ENCODE results near the gene FAM200C. TPM values are rescaled to one million over a fixed set of nuclear protein-coding genes. Genes with fewer than 3 reads are reported as not detected.

The FAM200C gene
- total and polyA plus RNA-seq, 2 donors (not counting 1 experiment from before 2014, with no cell fraction given), result 0.28 to 1.3 TPM

DNA sequence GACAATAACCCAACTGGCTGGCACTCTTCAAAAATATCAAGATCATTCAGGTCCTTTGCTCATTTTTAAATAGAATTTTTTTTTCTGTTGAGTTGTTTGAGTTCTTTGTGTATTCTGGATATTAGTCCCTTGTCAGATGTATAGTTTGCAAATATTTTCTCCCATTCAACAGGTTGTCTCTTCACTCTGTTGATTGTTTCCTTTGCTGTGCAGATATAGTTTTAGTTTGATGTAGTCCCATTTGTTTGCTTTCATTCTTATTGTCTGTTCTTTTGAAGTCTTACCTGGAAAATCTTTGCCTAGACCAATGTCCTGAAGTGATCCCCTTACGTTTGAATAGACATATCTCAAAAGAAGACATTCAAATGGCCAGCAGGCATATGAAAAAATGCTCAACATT lies 44.6 kb upstream of the FAM200C start:
- Histone ChIP-seq H4K20me1 (ENCODE audit: control insufficient read depth, insufficient read depth, low read length, poor library complexity, severe bottlenecking) (no peaks in the 10 kb centered on the region), H2AFZ (ENCODE audit: insufficient read depth, low read depth, low read length, poor library complexity, severe bottlenecking) (no peak overlapping the region), H3K4me1 (ENCODE audit: control insufficient read depth in 2 of 2, insufficient read depth in 2 of 2, low read length in 2 of 2) (no peaks in the 10 kb centered on the region), H3K9me3 (ENCODE audit: control extremely low read depth in 1 of 3, control insufficient read depth in 2 of 3, insufficient read depth in 1 of 3, low read length in 2 of 3) (no peaks in the 10 kb centered on the region), H3K4me2 (replicated peaks; ENCODE audit: low read depth, low read length, poor library complexity, severe bottlenecking) (no peak overlapping the region), H3K79me2 (ENCODE audit: control insufficient read depth, insufficient read depth, low read length) (no peaks in the 10 kb centered on the region), H3K36me3 (replicated peaks in 1 of 2; ENCODE audit: control extremely low read depth in 1 of 2, control insufficient read depth in 1 of 2, extremely low read depth in 1 of 2, insufficient read depth in 2 of 2, low read length in 1 of 2) (no peaks in the 10 kb centered on the region), H3K9ac (ENCODE audit: low read length) (no peak overlapping the region), H3K27ac (ENCODE audit: low read length in 2 of 2) (no peak overlapping the region), H3K4me3 (ENCODE audit: control extremely low read depth in 1 of 5, extremely low read depth in 1 of 5, insufficient read depth in 1 of 5, low read depth in 2 of 5, low read length in 4 of 5) (no peak overlapping the region), H3K27me3 (replicated peaks in 1 of 4; ENCODE audit: control extremely low read depth in 1 of 4, control insufficient read depth in 3 of 4, insufficient read depth in 4 of 4, low read length in 3 of 4) (no peaks in the 10 kb centered on the region)
- WGBS (ENCODE audit: insufficient coverage), result no CpG with 5 or more reads among the region's 1 CpG
- ChIA-PET POLR2A (interaction anchor here (0.9 kb wide), 1 partner anchor 9 kb away, joined by 3 read pairs; no protein-coding TSS in a partner anchor), CTCF (interaction anchor here (1.3 kb wide), 1 partner anchor 63 kb away, joined by 3 read pairs; no protein-coding TSS in a partner anchor)
- ATAC-seq (ENCODE audit: low read depth) (no peak), DNase-seq (no peak)
- no peak overlapping the region for H3K27ac Mint-ChIP-seq
- no peak for TF ChIP-seq EZH2 (IDR thresholded peaks at IDR 0.05; ENCODE audit: borderline replicate concordance, insufficient read depth, low read depth, low read length, poor library complexity, severe bottlenecking)
- TF ChIP-seq, protein P1, sequence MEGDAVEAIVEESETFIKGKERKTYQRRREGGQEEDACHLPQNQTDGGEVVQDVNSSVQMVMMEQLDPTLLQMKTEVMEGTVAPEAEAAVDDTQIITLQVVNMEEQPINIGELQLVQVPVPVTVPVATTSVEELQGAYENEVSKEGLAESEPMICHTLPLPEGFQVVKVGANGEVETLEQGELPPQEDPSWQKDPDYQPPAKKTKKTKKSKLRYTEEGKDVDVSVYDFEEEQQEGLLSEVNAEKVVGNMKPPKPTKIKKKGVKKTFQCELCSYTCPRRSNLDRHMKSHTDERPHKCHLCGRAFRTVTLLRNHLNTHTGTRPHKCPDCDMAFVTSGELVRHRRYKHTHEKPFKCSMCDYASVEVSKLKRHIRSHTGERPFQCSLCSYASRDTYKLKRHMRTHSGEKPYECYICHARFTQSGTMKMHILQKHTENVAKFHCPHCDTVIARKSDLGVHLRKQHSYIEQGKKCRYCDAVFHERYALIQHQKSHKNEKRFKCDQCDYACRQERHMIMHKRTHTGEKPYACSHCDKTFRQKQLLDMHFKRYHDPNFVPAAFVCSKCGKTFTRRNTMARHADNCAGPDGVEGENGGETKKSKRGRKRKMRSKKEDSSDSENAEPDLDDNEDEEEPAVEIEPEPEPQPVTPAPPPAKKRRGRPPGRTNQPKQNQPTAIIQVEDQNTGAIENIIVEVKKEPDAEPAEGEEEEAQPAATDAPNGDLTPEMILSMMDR (IDR thresholded peaks at IDR 0.05), result no peak
- no peak overlapping the region for H3K4me3 Mint-ChIP-seq
- H3K9me3 Mint-ChIP-seq (ENCODE audit: insufficient read depth), result no peaks in the 10 kb centered on the region
- peaks cover 8% of the 10 kb centered on the region for H3K4me1 Mint-ChIP-seq
- intact Hi-C loops (cut with micrococcal nuclease), result no loop called here
- H3K27me3 Mint-ChIP-seq, result no peaks in the 10 kb centered on the region

DNA sequence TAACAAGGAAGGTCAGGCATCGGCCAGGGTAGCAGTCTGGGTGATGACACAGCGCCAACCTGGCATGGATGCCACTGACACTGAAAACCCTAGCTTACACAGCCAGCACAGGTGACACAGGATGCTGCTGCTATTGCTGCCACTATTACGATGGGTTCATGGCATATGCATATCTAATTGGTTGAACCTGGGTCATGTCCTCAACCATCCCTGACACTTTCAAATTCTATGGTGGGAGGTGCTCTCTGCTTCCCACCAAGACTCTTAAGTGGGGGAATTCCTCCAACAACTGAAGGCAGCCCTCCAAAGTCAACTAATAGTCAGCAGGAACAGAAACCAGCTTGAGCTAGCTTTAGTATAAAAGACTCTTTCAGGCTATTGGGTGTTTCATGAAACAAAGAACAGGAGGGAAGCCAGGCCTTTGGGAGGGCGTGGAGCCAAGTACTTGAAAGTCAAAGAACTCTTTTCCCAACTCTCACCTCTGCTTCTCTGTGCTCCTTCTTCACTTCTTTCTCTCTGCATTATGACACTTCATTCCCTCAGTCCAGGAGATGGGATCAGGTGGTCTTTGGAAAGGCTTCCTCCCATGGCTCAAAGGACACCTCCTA lies 43.1 kb upstream of the FAM200C start:
- Mint-ChIP-seq H3K4me1 (peaks cover 19% of the 10 kb centered on the region), H3K4me3 (no peak overlapping the region), H3K27me3 (no peaks in the 10 kb centered on the region), H3K27ac (no peak overlapping the region), H3K9me3 (ENCODE audit: insufficient read depth) (no peaks in the 10 kb centered on the region)
- POLR2A ChIA-PET, result no interaction called here
- Histone ChIP-seq H3K79me2 (ENCODE audit: control insufficient read depth, insufficient read depth, low read length) (no peaks in the 10 kb centered on the region), H3K4me2 (replicated peaks; ENCODE audit: low read depth, low read length, poor library complexity, severe bottlenecking) (no peak overlapping the region), H2AFZ (ENCODE audit: insufficient read depth, low read depth, low read length, poor library complexity, severe bottlenecking) (no peak overlapping the region), H4K20me1 (ENCODE audit: control insufficient read depth, insufficient read depth, low read length, poor library complexity, severe bottlenecking) (no peaks in the 10 kb centered on the region), H3K9ac (ENCODE audit: low read length) (no peak overlapping the region), H3K36me3 (replicated peaks in 1 of 2; ENCODE audit: control extremely low read depth in 1 of 2, control insufficient read depth in 1 of 2, extremely low read depth in 1 of 2, insufficient read depth in 2 of 2, low read length in 1 of 2) (no peaks in the 10 kb centered on the region), H3K27ac (ENCODE audit: low read length in 2 of 2) (no peak overlapping the region), H3K4me1 (ENCODE audit: control insufficient read depth in 2 of 2, insufficient read depth in 2 of 2, low read length in 2 of 2) (peaks cover 0 to 4% of the 10 kb centered on the region in 2 donors), H3K9me3 (ENCODE audit: control extremely low read depth in 1 of 3, control insufficient read depth in 2 of 3, insufficient read depth in 1 of 3, low read length in 2 of 3) (no peaks in the 10 kb centered on the region), H3K4me3 (ENCODE audit: control extremely low read depth in 1 of 5, extremely low read depth in 1 of 5, insufficient read depth in 1 of 5, low read depth in 2 of 5, low read length in 4 of 5) (no peak overlapping the region), H3K27me3 (replicated peaks in 1 of 4; ENCODE audit: control extremely low read depth in 1 of 4, control insufficient read depth in 3 of 4, insufficient read depth in 4 of 4, low read length in 3 of 4) (no peaks in the 10 kb centered on the region)
- ATAC-seq (ENCODE audit: low read depth) (no peak), DNase-seq (no peak)
- 87% methylated on average over 3 of the region's 4 CpGs for WGBS (ENCODE audit: insufficient coverage)
- TF ChIP-seq, protein P1 (IDR thresholded peaks at IDR 0.05), result no peak
- TF ChIP-seq EZH2 (IDR thresholded peaks at IDR 0.05; ENCODE audit: borderline replicate concordance, insufficient read depth, low read depth, low read length, poor library complexity, severe bottlenecking), result no peak
- CTCF ChIA-PET, result no interaction called here
- intact Hi-C loops (cut with micrococcal nuclease), result no loop called here

Data from B cell (primary cell).